Pancreas (tissue), 10 donors: ENCODE results near the gene CYP4F3. TPM values are rescaled to one million over a fixed set of nuclear protein-coding genes. Genes with fewer than 3 reads are reported as not detected.

Source experiments
- ATAC-seq, 4 donors: fragments of 200-7000 bp; cut with Tn5 transposase; one replicate each; pipeline versions ENCODE4 v1.8.0 to v1.9.1; 2020; ENCODE audit warnings: mild to moderate bottlenecking in 4 of 4, moderate library complexity in 4 of 4
- DNase-seq, 6 donors: peaks; one replicate each; pipeline ENCODE4 v3.0.0-alpha.2; 2020
- FAIRE-seq: peaks from 2 replicates; lab custom pipeline; 2012; peaks lifted over from hg19 to GRCh38; lab: Jason Lieb, UNC
- H3K27ac ChIP-seq, 4 donors: fragments of 200-600 bp; sonication (generic); 1 replicate in 3 of 4; 2 replicates in 1 of 4; pipeline versions ENCODE4 v1.5.0 to v1.8.0; 2020
- H3K27me3 ChIP-seq, 4 donors: fragments of 200-600 bp; one replicate each; pipeline ENCODE4 v1.8.0; 2021
- H3K36me3 ChIP-seq, 3 donors: fragments of 200-600 bp; sonication (generic) in 1 of 3; one replicate each; pipeline versions ENCODE4 v1.5.0 to v1.8.0; 2020 to 2021
- H3K4me1 ChIP-seq, 3 donors: fragments of 200-600 bp; one replicate each; pipeline ENCODE4 v1.8.0; 2021
- H3K4me3 ChIP-seq, 4 donors: fragments of 200-600 bp; sonication (generic) in 2 of 4; one replicate each; pipeline versions ENCODE4 v1.5.0 to v1.8.0; 2020 to 2021
- H3K9me3 ChIP-seq, 4 donors: fragments of 200-600 bp; one replicate each; pipeline ENCODE4 v1.8.0; 2021
- WGBS, 2 donors: extraction: QIAGEN DNeasy Blood & Tissue Kit; methylation state at CpG; one replicate each; pipeline ENCODE4 v1.1.7; 2013; 5-methylcytosine and 5-hydroxymethylcytosine counted together
- intact Hi-C, 3 donors: fragments of 100-400 bp; cut with DNase I; formaldehyde crosslinking; loops; one replicate each; pipeline versions ENCODE4 v1.11.1 to v1.14.2; 2022
- polyA plus RNA-seq, 2 donors: library from polyadenylated mRNA; stranded (reverse); fragments of 200-250 nt; gene quantifications; one replicate each; pipeline ENCODE4 v1.2.3, GENCODE V29; 2013
- total RNA-seq, 6 donors: library from RNA; stranded (reverse); fragmentation: NEBNext Ultra II Directional in 4 of 6; extraction: Animal tissue kit (Norgen Biotek cat#: 25700) in 4 of 6; gene quantifications; one replicate each; pipeline versions ENCODE4 v1.2.1 to v1.2.4, GENCODE V29; 2021 to 2023
- TF ChIP-seq, protein P1 (sequence below), 4 donors: fragments of 200-600 bp; sonication (generic) in 3 of 4; IDR thresholded peaks; one replicate each; pipeline versions ENCODE4 v1.5.0 to v1.8.0; 2021; ENCODE audit warnings: antibody characterized with exemption in 4 of 4
- donor health status: healthy with polysubstance abuse.
- donor health status: DM: no; HTN: no; CAD: no; lungs with moderate emphysema.
- donor health status: DM: no; HTN: no; CAD: no.
- donor health status: control.
- donor health status: control.
- donor health status: Bipolar disorder and iron deficiency.
- donor health status: DM: yes; HTN: yes; CAD: no.
- donor health status: DM: no; HTN: no; CAD: no.
- donor health status: DM: no; HTN: no; CAD: no.
- donor health status: DM: yes; HTN: yes; CAD: no.

The CYP4F3 gene
- total and polyA plus RNA-seq, 8 donors: 0.23 to 1.8 (median 0.47) TPM

DNA sequence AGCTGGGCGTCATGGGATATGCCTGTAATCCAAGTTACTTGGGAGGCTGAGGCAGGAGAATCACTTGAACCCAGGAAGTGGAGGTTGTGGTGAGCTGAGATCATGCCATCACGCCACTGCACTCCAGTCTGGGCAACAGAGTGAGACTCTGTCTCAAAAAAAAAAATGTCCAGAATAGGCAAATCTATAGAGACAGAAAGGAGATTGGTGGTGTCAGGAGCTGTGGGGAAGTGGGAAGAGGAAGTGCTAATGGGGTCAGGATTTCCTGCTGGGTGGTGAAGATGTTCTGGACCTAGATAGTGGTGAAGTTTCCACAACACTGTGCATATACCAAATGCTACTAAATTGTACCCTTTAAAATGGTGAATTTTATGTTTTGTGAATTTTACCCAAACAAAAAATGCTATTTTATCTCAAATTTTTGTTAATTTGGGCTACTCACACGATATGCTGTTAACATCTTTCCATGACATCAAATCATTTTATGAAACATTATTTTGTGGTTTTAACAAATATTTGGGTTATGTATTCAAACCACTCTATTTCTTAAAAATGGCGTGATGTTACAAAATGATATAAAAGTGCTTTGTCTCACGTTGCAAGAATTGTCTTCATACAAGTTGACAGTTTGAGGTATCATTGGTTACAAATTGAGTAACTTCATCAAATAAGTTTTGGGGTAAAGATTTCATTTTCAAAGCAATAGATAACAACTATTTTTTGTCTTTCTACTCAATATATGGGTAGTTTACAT is 7.4 kb upstream of the CYP4F3 start:
- H3K27ac ChIP-seq: no peak overlapping the region
- intact Hi-C loops: no loop called here
- H3K4me1 ChIP-seq: no peaks in the 10 kb centered on the region
- ATAC-seq: no peak
- no peak overlapping the region for H3K4me3 ChIP-seq
- no peak for DNase-seq
- no peaks in the 10 kb centered on the region for H3K9me3 ChIP-seq
- no peak for FAIRE-seq
- no peaks in the 10 kb centered on the region for H3K27me3 ChIP-seq
- no peaks in the 10 kb centered on the region for H3K36me3 ChIP-seq
- WGBS, 2 donors: 39 to 44% methylated on average over 5 of the region's 5 CpGs
- TF ChIP-seq, protein P1, sequence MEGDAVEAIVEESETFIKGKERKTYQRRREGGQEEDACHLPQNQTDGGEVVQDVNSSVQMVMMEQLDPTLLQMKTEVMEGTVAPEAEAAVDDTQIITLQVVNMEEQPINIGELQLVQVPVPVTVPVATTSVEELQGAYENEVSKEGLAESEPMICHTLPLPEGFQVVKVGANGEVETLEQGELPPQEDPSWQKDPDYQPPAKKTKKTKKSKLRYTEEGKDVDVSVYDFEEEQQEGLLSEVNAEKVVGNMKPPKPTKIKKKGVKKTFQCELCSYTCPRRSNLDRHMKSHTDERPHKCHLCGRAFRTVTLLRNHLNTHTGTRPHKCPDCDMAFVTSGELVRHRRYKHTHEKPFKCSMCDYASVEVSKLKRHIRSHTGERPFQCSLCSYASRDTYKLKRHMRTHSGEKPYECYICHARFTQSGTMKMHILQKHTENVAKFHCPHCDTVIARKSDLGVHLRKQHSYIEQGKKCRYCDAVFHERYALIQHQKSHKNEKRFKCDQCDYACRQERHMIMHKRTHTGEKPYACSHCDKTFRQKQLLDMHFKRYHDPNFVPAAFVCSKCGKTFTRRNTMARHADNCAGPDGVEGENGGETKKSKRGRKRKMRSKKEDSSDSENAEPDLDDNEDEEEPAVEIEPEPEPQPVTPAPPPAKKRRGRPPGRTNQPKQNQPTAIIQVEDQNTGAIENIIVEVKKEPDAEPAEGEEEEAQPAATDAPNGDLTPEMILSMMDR (IDR thresholded peaks at IDR 0.05): no peak

- ATAC-seq (no peak), DNase-seq (no peak), FAIRE-seq (no peak)
- Histone ChIP-seq H3K27ac (no peak overlapping the region), H3K9me3 (no peaks in the 10 kb centered on the region), H3K4me1 (no peaks in the 10 kb centered on the region), H3K4me3 (no peak overlapping the region), H3K36me3 (no peaks in the 10 kb centered on the region), H3K27me3 (no peaks in the 10 kb centered on the region)
- WGBS, 2 donors: 54 to 62% methylated on average over 3 of the region's 3 CpGs
- TF ChIP-seq, protein P1 (IDR thresholded peaks at IDR 0.05): no peak
- intact Hi-C loops: no loop called here
Measured at GRCh38 chr19:15634105-15634504, 6.6 kb upstream of the CYP4F3 start.

DNA sequence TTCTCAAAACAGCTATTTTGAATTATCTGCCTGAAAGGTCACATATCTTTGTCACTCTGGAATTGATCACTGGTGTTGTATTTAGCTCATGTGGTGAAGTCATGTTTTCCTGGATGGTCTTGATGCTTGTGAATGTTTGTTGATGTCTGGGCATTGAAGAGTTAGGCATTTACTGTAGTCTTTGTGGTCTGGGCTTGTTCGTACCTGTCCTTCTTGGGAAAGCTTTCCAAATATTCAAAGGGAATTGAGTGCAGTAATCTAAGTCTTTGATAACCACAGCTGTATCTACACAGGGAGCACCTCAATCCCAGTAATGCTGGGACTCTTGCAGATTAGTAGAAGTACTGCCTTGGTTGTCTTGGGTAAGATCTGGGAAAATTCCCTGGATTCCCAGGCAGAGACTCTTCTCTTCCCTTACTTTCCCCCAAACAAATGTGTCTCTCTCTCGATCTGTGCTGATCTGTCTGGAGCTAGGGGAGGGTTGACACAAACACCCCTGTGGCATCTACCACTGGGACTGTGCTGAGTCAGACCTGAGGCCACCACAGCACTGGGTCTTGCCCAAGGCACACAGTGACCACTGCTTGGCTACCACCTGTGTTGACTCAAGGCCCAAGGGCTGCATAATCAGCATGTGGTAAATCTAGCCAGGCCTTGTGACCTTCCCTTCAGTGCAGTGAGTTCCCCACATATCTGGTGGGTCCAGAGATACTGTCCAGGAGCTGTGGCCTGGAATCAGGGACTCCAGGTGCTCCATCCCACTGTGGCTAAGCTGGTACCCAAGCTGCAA is 5.5 kb upstream of the CYP4F3 start:
- TF ChIP-seq, protein P1 (IDR thresholded peaks at IDR 0.05): no peak
- Histone ChIP-seq H3K4me3 (no peak overlapping the region), H3K9me3 (no peaks in the 10 kb centered on the region), H3K36me3 (no peaks in the 10 kb centered on the region), H3K27me3 (no peaks in the 10 kb centered on the region), H3K4me1 (no peaks in the 10 kb centered on the region), H3K27ac (no peak overlapping the region)
- ATAC-seq: no peak
- 59 to 77% methylated on average over 2 of the region's 2 CpGs for WGBS, 2 donors
- intact Hi-C loops: no loop called here
- DNase-seq: no peak
- FAIRE-seq: no peak

GRCh38 chr19:15636026-15636425 is 4.7 kb upstream of the CYP4F3 start:
- no peak for DNase-seq
- intact Hi-C loops: no loop called here
- TF ChIP-seq, protein P1 (IDR thresholded peaks at IDR 0.05): no peak
- Histone ChIP-seq H3K27me3 (no peaks in the 10 kb centered on the region), H3K36me3 (no peaks in the 10 kb centered on the region), H3K4me3 (no peak overlapping the region), H3K27ac (no peak overlapping the region), H3K9me3 (no peaks in the 10 kb centered on the region), H3K4me1 (no peaks in the 10 kb centered on the region)
- no peak for ATAC-seq
- WGBS, 2 donors: 90% methylated on average over 2 of the region's 2 CpGs
- no peak for FAIRE-seq

DNA sequence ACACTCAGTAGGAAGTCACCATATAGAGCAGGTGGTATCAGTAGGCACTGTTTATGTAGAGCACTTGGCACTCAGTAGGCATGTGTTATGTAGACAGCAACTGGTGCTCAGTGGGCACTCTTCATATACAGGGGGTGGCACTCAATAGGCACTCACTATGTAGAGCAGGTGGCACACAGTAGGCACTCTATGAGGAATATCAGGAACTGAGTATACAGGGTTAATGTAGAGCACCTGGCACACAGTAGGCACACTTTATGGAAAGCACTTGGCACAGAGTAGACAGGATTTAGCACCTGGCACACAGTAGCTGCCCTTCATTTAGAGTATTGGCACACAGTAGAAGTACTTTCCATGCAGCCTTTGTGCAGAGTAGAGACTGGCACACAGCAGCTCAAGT is 1.1 kb upstream of the CYP4F3 start:
- H3K9me3 ChIP-seq: no peaks in the 10 kb centered on the region
- ATAC-seq: no peak
- no peak for FAIRE-seq
- no peak overlapping the region for H3K27ac ChIP-seq
- H3K36me3 ChIP-seq: no peaks in the 10 kb centered on the region
- no peaks in the 10 kb centered on the region for H3K4me1 ChIP-seq
- no peaks in the 10 kb centered on the region for H3K27me3 ChIP-seq
- intact Hi-C loops: no loop called here
- no peak overlapping the region for H3K4me3 ChIP-seq
- TF ChIP-seq, protein P1 (IDR thresholded peaks at IDR 0.05): no peak
- no peak for DNase-seq
